GM18873 (cell line): ENCODE results near the gene KLHL29.

Source experiments
- ATAC-seq: cut with Tn5 transposase; IDR thresholded peaks from one replicate; pipeline ENCODE4 v1.9.1; 2021; ENCODE audit warnings: mild to moderate bottlenecking, moderate library complexity, moderate number of reproducible peaks; ENCODE audit not compliant: unreplicated experiment, low FRiP score

Gene KLHL29

DNA sequence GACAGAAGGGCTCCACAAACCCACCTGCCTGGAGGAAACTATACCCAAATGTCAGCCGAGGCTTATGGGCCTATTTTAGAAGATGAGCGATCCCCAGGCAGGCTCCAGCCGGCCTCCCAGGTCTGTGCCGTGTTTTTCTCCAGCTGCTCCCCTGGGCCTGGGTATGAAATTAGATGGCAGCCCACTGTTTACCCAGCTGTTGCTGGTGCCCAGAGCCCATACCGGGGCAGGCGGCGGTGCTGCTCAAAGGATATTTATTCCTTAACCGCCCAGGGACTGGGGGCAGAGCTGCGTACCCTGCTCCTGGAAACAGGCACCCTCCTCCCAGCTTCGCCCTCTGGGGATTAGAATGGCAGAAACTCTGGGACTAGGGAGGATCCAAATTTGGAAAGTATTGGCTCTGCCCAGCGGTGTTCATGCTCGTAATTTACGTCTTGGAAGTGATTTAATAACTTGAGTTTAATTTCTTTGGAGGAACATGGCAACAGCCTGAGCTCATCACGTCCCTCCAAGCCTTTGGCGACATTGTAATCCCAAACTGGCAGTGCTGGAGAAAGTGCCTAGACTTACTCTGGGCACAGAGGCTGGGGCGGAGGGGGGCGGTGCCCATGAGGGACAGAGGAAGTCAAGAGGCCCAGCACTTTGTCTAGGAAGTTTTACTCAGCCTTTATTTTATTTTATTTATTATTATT lies 199.2 kb downstream of the KLHL29 start:
- ATAC-seq: no peak

GRCh38 chr2:23585273-23586170 lies 200.5 kb downstream of the KLHL29 start:
- no peak for ATAC-seq

DNA sequence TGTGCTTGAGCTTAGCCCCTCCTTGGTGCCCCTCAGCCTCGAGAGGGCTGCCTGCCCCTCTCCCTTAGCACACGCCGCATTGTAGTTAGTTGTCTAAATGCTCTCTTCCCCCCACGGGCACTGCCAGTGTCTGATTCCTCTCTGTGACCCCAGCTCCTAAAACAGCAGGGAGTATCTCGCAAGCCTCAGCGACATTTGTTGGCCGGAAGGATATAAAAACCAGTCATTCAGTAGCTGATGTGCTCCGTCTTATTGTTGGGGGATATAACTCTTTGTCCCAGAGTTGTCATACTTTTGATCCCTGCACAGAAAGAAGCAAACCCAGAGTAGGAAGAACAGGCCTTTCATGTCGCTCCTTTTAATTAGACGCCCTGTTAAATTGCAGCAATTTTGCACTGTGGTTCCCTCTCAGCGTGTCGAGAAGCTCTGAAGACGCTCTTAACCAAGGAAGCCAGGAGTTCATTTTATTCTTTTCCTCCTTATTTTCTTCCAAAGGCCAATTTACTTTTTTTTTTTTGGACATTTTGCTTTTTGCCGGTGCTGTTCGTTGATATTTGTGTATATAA lies 201.8 kb downstream of the KLHL29 start:
- ATAC-seq: no peak

DNA sequence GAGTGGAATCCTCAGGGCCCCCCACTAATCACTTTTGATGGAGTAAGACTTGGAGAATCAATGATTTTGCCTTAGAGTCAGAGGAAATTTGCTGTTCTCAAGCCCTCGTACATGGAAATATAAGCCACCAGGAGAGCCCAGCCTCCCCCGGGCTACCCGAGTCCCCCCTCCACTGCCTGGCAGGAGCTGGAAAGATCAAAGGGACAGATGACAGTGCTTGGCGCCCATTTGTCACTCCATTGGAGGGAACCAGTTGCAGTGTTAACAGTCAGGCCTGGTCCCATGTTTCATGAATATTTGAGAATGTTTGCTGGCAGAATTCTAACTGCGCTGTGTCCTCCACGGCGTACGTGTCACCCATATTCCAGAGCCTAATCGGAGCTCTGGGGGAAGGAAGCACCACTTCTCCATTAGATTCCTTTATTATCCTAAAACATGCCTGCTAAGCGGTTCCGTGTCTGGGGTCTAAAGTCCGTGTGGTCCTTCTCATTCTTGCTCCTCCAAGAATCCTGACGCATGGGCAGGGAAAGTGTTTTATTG lies 202.4 kb downstream of the KLHL29 start:
- ATAC-seq: no peak

DNA sequence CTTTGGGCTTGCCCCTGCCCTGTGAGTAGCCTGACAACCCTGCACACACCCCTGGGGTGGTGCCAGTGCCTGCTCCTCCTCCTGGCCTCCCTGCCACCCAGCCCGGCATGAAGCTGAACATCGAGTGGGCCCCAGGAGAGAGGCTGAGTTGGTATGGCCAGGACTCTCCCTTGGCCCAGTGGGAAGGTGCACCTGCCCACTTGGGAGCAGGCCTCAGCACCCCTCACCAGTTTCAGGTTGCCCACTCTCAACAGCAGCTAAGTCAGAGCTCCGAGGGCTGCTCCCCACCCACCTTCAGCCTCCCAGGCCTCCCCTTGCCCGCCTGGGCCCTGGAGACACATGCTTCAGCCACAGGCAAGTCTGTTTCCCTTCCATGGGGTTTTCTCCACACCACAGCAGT lies 203.1 kb downstream of the KLHL29 start:
- no peak for ATAC-seq

DNA sequence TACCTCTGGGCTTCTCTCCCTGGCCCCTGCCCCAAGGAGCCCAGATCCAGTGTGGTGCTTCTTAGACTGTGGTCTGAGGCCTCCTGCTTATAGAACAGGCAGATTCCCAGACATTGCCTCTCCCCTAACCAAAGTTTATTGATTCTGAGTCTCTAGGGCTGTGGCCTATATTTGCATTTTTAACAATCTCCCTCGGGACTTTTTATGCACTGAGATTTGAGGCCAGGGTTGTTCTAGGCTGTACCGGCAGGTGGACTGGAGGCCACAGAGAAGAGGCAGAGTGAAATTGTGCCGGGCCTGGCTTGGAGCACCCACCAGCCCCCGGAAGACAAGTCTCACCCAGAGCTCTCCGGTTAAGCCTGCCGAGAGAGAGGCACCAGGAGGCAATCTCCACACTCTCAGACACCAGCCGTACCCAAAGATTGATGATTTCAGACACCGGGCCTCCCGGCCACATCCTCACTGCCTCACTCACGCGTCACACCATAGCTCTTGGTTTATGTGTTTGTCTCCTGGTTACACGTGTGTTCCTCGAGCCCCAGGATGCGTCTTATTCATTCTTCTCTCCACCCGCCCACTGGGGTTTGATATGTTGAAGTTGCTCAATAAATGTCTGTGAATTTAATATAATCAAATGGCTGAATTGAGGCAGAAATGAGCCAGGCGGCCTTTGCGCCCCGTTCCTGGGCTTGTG lies 203.7 kb downstream of the KLHL29 start:
- no peak for ATAC-seq

DNA sequence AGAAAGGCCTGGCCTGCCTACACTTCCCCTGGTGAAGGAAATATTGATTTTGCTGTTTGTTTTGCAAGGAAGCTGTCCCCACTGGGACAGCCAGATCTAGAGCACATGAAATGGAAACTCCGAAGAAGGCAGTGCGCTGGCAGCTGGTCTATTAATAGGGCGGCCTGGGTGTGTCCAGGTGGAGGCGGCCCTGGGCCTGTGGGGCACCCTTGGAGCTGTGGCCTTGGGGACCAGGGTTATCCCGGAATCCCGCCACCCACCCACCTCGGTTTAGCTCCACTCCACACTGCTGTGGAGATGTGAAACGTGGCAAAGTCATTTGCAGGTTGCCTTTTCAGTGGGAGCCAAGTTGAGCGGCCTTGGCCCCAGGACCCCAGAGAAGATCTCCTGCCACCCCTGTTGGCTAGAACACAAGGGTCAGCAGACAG lies 204.3 kb downstream of the KLHL29 start:
- no peak for ATAC-seq

- ATAC-seq: no peak
Measured at GRCh38 chr2:23589739-23590138, 204.8 kb downstream of the KLHL29 start.

GRCh38 chr2:23590241-23590869 lies 205.4 kb downstream of the KLHL29 start:
- no peak for ATAC-seq

GRCh38 chr2:23591111-23591510 lies 206.1 kb downstream of the KLHL29 start:
- ATAC-seq: no peak

DNA sequence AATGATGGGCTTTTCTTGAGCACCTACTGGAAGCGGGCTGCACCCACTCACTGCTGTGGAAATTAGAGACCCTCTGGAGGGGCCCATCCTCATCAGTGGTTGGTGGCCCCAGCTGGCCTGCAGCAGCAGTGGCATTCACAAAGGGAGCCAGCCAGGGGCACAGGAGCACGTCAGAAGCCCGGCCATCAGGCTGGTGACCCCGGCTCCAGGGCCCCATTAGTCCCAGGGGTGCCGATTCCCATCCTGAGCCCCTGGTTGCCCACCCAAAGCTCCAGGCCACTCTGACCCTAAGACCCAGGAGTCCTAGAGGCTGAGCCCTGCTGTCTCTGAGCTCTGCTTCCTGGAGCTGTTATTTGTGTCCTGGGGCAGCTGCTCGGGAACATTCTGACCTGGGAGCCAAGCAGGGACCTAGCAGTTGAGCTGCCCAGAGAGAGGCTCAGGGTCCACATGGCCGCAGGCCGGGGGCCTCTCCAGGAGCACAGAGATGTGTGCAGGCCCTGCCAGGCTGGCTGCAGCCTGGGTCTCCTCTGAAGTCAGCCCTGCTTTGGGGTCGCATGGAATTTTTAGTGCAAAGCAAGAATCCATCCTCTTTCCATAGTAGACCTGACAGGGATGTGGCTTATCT lies 207.2 kb downstream of the KLHL29 start:
- ATAC-seq: no peak

GRCh38 chr2:23592898-23593751 lies 208.1 kb downstream of the KLHL29 start:
- no peak for ATAC-seq

- ATAC-seq: no peak
Measured at GRCh38 chr2:23593752-23594459, 208.9 kb downstream of the KLHL29 start.

DNA sequence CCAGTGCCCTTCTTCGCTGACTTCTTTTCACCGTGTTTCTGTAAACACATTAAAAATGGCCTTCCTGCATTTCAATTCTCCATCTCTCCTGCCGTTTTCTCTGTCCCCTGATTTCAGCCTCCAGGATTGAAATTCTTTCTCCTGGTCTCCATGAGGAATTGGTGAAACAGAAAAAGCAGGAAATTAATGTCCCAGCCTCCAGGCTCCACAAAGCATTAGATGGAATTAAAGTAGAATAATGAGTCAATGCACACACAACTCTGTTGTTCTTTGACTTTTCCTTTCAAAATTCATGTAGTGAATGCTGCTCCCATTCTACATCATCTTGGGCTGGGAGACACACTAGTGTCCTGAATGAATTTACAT lies 209.5 kb downstream of the KLHL29 start:
- ATAC-seq: no peak

GRCh38 chr2:23595021-23595420 lies 210.0 kb downstream of the KLHL29 start:
- no peak for ATAC-seq

DNA sequence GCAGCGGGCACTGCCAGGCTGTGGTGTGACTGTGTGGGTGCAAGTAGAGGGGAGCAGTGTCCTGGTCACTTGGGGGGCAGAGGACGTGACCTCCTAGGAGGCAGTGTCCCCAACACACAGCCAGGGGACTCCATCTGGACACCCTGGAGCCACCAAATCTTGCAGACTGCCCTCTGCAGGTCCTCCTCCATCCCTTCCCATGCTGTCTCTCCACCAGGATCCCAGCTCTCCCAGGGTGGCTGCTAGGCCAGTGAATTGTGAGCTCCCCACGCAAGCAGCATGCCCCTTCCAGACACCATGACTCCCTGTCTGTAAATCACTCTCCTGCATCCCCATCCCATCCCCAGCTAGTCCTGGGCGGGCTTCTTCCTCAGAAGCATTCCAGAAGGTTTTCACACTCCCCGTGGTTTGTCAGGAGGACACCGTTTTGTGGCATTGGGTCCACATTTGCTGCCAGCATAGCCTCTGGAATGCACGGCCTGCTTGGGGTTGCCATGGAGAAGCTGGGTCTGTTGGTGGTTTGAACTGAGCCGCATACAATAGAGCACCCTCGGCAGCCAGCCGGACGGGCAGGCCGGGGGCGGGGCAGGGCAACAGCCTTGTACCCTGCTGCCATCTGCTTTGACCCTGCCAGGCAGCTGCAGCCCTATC lies 210.7 kb downstream of the KLHL29 start:
- no peak for ATAC-seq

GRCh38 chr2:23596316-23596885 lies 211.4 kb downstream of the KLHL29 start:
- no peak for ATAC-seq
